Neuronal stem cell (in vitro differentiated cells): ENCODE results near the gene TMEM239.
A peak's percentile ranks its signal among the peaks of the same experiment; 100 is the strongest.
"Not testable (repeated sequence)": the region's sequence is repeated elsewhere in the genome, so short reads cannot be mapped to it uniquely, and the experiment has no call there.

ENCODE experiments used
- DNase-seq: peaks from one replicate; pipeline ENCODE4 v3.0.0-alpha.2; 2013; ENCODE audit warnings: low spot score
- H2AFZ ChIP-seq: one replicate; pipeline ENCODE4 v1.6.1; 2013; ENCODE audit warnings: mild to moderate bottlenecking, low read length, inconsistent platforms
- H2AK5ac ChIP-seq: 2 replicates; pipeline ENCODE4 v1.6.1; 2013; ENCODE audit warnings: low read depth, mild to moderate bottlenecking, inconsistent platforms, low read length, moderate library complexity, mixed read lengths
- H2BK120ac ChIP-seq: 2 replicates; pipeline ENCODE4 v1.6.1; 2013; ENCODE audit warnings: low read depth, mild to moderate bottlenecking, inconsistent platforms, low read length, moderate library complexity, mixed read lengths
- H2BK12ac ChIP-seq: one replicate; pipeline ENCODE4 v1.6.1; 2013; ENCODE audit warnings: low read length, inconsistent platforms
- H2BK15ac ChIP-seq: 2 replicates; pipeline ENCODE4 v1.6.1; 2013; ENCODE audit warnings: mild to moderate bottlenecking, low read length, inconsistent platforms, mixed read lengths
- H2BK5ac ChIP-seq: one replicate; pipeline ENCODE4 v1.6.1; 2013; ENCODE audit warnings: inconsistent platforms, mild to moderate bottlenecking, low read length, moderate library complexity
- H3K14ac ChIP-seq: one replicate; pipeline ENCODE4 v1.6.1; 2013; ENCODE audit warnings: low read length, inconsistent platforms
- H3K18ac ChIP-seq: 2 replicates; pipeline ENCODE4 v1.6.1; 2013; ENCODE audit warnings: low read length, inconsistent platforms
- H3K23ac ChIP-seq: 2 replicates; pipeline ENCODE4 v1.6.1; 2013; ENCODE audit warnings: low read depth, mild to moderate bottlenecking, mixed read lengths, low read length, inconsistent platforms; ENCODE audit not compliant: poor library complexity
- H3K27ac ChIP-seq: replicated peaks from 3 replicates; pipeline ENCODE4 v1.5.1; 2013; ENCODE audit warnings: low read length, inconsistent platforms
- H3K27me3 ChIP-seq, 3 experiments: 2 replicates each; pipeline ENCODE4 v1.6.1; 2013; ENCODE audit warnings: low read length in 3 of 3, mild to moderate bottlenecking in 2 of 3, inconsistent platforms in 1 of 3, low read depth in 1 of 3, mixed read lengths in 1 of 3, moderate library complexity in 1 of 3; ENCODE audit not compliant: control insufficient read depth in 3 of 3, insufficient read depth in 3 of 3
- H3K36me3 ChIP-seq, 2 donors: replicated peaks in 1 of 2; 2 replicates each; pipeline ENCODE4 v1.6.1; 2013; ENCODE audit warnings: low read length in 2 of 2; ENCODE audit not compliant: control insufficient read depth in 2 of 2, insufficient read depth in 2 of 2
- H3K4ac ChIP-seq: 2 replicates; pipeline ENCODE4 v1.6.1; 2013; ENCODE audit warnings: inconsistent platforms, mild to moderate bottlenecking, low read length, moderate library complexity
- H3K4me1 ChIP-seq, 2 donors: 1 replicate in 1 of 2; 2 replicates in 1 of 2; pipeline ENCODE4 v1.6.1; 2013; ENCODE audit warnings: low read length in 2 of 2, low read depth in 1 of 2; ENCODE audit not compliant: control insufficient read depth in 2 of 2, insufficient read depth in 1 of 2
- H3K4me2 ChIP-seq: one replicate; pipeline ENCODE4 v1.6.1; 2013; ENCODE audit warnings: mild to moderate bottlenecking, low read length, inconsistent platforms; ENCODE audit not compliant: insufficient read depth, poor library complexity, severe bottlenecking
- H3K4me3 ChIP-seq, 2 donors: 2 replicates each; pipeline ENCODE4 v1.5.1; 2013; ENCODE audit warnings: low read length in 2 of 2, mild to moderate bottlenecking in 2 of 2, inconsistent platforms in 1 of 2, moderate library complexity in 1 of 2
- H3K79me1 ChIP-seq: one replicate; pipeline ENCODE4 v1.6.1; 2013; ENCODE audit warnings: low read depth, mild to moderate bottlenecking, inconsistent platforms, low read length, moderate library complexity
- H3K9ac ChIP-seq: one replicate; pipeline ENCODE4 v1.6.1; 2013; ENCODE audit warnings: mild to moderate bottlenecking, low read depth, low read length, inconsistent platforms; ENCODE audit not compliant: poor library complexity
- H3K9me3 ChIP-seq, 2 donors: replicated peaks in 1 of 2; 2 replicates each; pipeline versions ENCODE3 to v1.6.1; 2013; ENCODE audit warnings: low read length in 2 of 2, mild to moderate bottlenecking in 2 of 2, inconsistent platforms in 1 of 2, low read depth in 1 of 2, mixed read lengths in 1 of 2, moderate library complexity in 1 of 2; ENCODE audit not compliant: control insufficient read depth in 2 of 2, insufficient read depth in 1 of 2
- H4K8ac ChIP-seq: one replicate; pipeline ENCODE4 v1.6.1; 2013; ENCODE audit warnings: low read depth, mild to moderate bottlenecking, inconsistent platforms, low read length, moderate library complexity
- H4K91ac ChIP-seq: one replicate; pipeline ENCODE4 v1.6.1; 2013; ENCODE audit warnings: low read length, low read depth, mild to moderate bottlenecking, inconsistent platforms; ENCODE audit not compliant: poor library complexity
- WGBS, 2 donors: extraction: QIAGEN DNeasy Blood & Tissue Kit; methylation state at CpG; one replicate each; pipeline ENCODE4 v1.1.7; 2013; ENCODE audit warnings: missing lambda C conversion rate in 2 of 2, mixed read lengths in 1 of 2; ENCODE audit not compliant: insufficient read length in 2 of 2, insufficient replicate concordance in 1 of 2; ENCODE audit errors: extremely low coverage in 2 of 2; 5-methylcytosine and 5-hydroxymethylcytosine counted together

Gene TMEM239

DNA sequence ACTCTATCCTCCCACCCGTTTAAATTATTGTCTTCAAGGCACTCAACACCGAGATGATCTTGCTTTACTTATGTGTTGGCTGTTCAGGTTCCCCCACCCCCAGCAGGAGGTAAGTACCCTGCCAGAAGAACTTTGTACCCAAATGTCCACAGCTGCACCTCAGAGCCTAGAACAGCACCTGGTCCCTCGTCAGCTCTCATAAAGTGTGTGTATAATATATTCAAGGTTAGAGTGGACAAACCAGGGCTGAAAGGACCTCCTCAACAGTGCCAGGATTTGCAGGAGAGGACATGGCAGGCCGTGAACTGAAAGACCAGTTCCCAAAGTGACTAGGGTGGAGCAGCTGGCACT, 9.8 kb upstream of the TMEM239 start:
- Histone ChIP-seq H3K27me3 (peaks cover 24 to 56% (median 28%) of the 10 kb centered on the region in 3 experiments), H3K4ac (no peak overlapping the region), H2BK5ac (no peak overlapping the region), H2AK5ac (no peak overlapping the region), H3K27ac (no peak overlapping the region), H3K9ac (no peak overlapping the region), H2BK12ac (no peak overlapping the region), H3K4me1 (peaks cover 3 to 8% of the 10 kb centered on the region in 2 donors), H4K8ac (no peak overlapping the region), H2BK120ac (no peak overlapping the region), H3K4me3 (no peak overlapping the region), H3K36me3 (no peaks in the 10 kb centered on the region), H3K18ac (no peak overlapping the region), H2AFZ (no peak overlapping the region), H3K14ac (no peak overlapping the region), H2BK15ac (no peak overlapping the region), H3K79me1 (peaks cover 1% of the 10 kb centered on the region), H3K23ac (no peak overlapping the region), H3K9me3 (peaks cover 6 to 12% of the 10 kb centered on the region in 2 donors), H4K91ac (no peak overlapping the region), H3K4me2 (no peak overlapping the region)
- WGBS, 2 donors, result no CpG with 5 or more reads among the region's 4 CpGs
- no peak for DNase-seq

DNA sequence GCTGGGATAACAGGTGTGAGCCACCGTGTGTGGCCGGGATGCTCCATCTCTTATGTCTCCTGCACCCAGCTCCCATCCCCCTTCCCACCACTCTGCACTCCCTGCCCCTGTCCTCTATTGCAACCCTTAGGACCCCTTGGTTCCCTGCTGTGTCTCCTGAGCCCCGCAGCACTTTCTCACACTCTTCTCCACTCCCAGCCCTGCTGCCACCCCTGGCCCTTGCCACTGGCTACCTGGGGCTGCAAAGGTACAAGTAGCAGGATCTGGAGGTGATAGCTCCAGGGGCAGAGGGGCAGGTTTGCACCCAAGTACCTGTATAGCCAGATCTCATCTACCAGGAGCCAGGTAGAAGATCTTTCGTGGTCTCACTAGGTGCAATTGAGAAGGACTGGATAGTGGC, 9.1 kb upstream of the TMEM239 start:
- Histone ChIP-seq H3K23ac (no peak overlapping the region), H4K91ac (no peak overlapping the region), H3K14ac (no peak overlapping the region), H2BK12ac (no peak overlapping the region), H3K4ac (no peak overlapping the region), H3K27ac (no peak overlapping the region), H3K27me3 (peaks cover 24 to 52% (median 28%) of the 10 kb centered on the region in 3 experiments), H3K36me3 (no peaks in the 10 kb centered on the region), H2BK15ac (no peak overlapping the region), H4K8ac (no peak overlapping the region), H2AFZ (no peak overlapping the region), H2AK5ac (peak overlapping the region; percentile 81), H3K79me1 (peaks cover 1% of the 10 kb centered on the region), H3K9me3 (peaks cover 6 to 16% of the 10 kb centered on the region in 2 donors), H3K4me3 (peak overlapping the region in 1 of 2 donors; percentile 38), H2BK120ac (no peak overlapping the region), H3K4me1 (peaks cover 2 to 7% of the 10 kb centered on the region in 2 donors), H3K4me2 (no peak overlapping the region), H3K18ac (no peak overlapping the region), H3K9ac (no peak overlapping the region), H2BK5ac (no peak overlapping the region)
- no CpG with 5 or more reads among the region's 4 CpGs for WGBS, 2 donors
- DNase-seq, result no peak

DNA sequence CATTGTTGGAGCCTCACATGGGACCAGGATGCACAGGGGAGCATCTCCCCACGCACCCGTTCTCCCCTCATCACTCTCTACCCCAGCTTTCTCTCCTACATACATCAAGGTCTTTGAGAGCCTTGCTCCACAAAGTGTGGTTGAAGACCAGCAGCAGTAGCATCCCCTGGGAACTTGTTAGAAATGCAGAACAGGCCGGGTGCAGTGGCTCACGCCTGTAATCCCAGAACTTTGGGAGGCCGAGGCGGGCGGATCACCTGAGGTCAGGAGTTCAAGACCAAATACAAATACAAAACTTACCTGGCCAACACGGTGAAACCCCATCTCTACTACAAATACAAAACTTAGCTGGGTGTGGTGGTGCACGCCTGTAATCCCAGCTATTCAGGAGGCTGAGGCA, 8.2 kb upstream of the TMEM239 start:
- not testable (repeated sequence) for H3K18ac ChIP-seq, H3K36me3 ChIP-seq, DNase-seq, H2BK5ac ChIP-seq, H3K9ac ChIP-seq, H2BK15ac ChIP-seq, H2BK120ac ChIP-seq, H3K23ac ChIP-seq, H3K79me1 ChIP-seq, H3K4me1 ChIP-seq, H2BK12ac ChIP-seq, H2AK5ac ChIP-seq, H4K8ac ChIP-seq, H3K4ac ChIP-seq, H2AFZ ChIP-seq, H3K4me2 ChIP-seq, H3K14ac ChIP-seq, H3K27ac ChIP-seq, H4K91ac ChIP-seq
- Histone ChIP-seq H3K9me3 (peaks cover 6 to 21% of the 10 kb centered on the region in 2 donors), H3K27me3 (peaks cover 24 to 44% (median 26%) of the 10 kb centered on the region in 3 experiments), H3K4me3 (peak overlapping the region in 1 of 2 donors; percentile 7)
- no CpG with 5 or more reads among the region's 9 CpGs for WGBS, 2 donors

DNA sequence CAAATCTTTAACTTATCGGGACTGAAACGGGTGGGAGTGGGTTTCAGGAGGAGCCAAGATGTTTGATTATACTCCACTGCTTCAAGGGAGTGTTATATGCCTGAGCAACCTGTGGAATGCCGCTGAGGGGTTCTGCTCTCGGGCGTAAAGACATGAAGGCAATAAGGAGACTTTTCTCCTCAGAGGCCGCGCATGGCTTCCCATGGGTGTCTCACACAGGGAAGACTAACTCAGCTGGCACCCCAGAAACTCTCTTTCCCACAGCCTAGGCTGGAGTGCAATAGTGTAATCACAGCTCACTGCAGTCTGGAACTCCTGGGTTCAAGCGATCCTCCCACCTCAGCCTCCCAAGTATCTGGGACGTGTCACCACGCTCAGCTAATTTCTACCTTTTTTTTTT, 6.5 kb upstream of the TMEM239 start:
- Histone ChIP-seq H4K8ac (no peak overlapping the region), H3K4me1 (peaks cover 2 to 7% of the 10 kb centered on the region in 2 donors), H3K14ac (no peak overlapping the region), H3K27ac (no peak overlapping the region), H2AK5ac (no peak overlapping the region), H3K9me3 (peaks cover 6 to 21% of the 10 kb centered on the region in 2 donors), H2BK5ac (no peak overlapping the region), H4K91ac (no peak overlapping the region), H2BK120ac (no peak overlapping the region), H3K4ac (no peak overlapping the region), H3K36me3 (no peaks in the 10 kb centered on the region), H3K4me2 (no peak overlapping the region), H3K18ac (no peak overlapping the region), H3K23ac (no peak overlapping the region), H3K4me3 (no peak overlapping the region), H2BK12ac (no peak overlapping the region), H3K27me3 (peaks cover 15 to 30% (median 18%) of the 10 kb centered on the region in 3 experiments), H3K79me1 (peaks cover 1% of the 10 kb centered on the region), H2BK15ac (no peak overlapping the region), H3K9ac (no peak overlapping the region), H2AFZ (no peak overlapping the region)
- WGBS, 2 donors, result no CpG with 5 or more reads among the region's 10 CpGs
- DNase-seq, result no peak
